Left kidney (tissue), 2 donors: ENCODE measurements around the gene PDZD4. TPM values are rescaled to one million over a fixed set of nuclear protein-coding genes. Genes with fewer than 3 reads are reported as not detected.
"Not testable (repeated sequence)": the region's sequence is repeated elsewhere in the genome, so short reads cannot be mapped to it uniquely, and the experiment has no call there.

ENCODE experiments used
- DNase-seq: peaks from one replicate; pipeline ENCODE4 v3.0.0-alpha.2; 2013
- polyA plus RNA-seq: library from polyadenylated mRNA; unstranded; fragments of 120-200 nt; gene quantifications from one replicate; pipeline ENCODE4 v1.2.1, GENCODE V29; 2013; ENCODE audit not compliant: insufficient read length

The PDZD4 gene
- polyA plus RNA-seq, 1 donor = 8.5 TPM

- no peak for DNase-seq
These were observed 14.3 kb upstream of the PDZD4 start for GRCh38 chrX:153844509-153845082.

GRCh38 chrX:153836921-153837320 is 6.6 kb upstream of the PDZD4 start:
- DNase-seq = no peak

DNA sequence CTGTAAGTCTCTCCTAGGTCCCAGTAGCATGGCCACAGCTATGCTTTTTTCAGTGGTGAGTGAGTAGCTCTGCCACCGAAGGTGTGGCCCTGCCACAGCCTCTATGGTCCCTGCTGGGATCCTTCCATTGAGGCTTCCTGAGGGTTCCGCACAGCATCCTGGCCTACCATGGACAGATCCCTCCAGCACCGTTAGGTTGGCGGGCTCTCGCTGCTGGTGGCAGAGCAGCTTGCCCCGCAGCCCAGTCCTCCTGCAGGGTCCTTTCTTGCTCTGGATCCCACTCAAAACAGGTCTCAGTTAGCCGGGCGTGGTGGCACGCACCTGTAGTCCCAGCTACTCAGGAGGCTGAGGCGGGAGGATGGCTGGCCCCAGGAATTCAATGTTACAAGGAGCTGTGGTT is 2.4 kb upstream of the PDZD4 start:
- DNase-seq = no peak

- no peak for DNase-seq
These were observed 1.2 kb upstream of the PDZD4 start for GRCh38 chrX:153831429-153832150.

DNA sequence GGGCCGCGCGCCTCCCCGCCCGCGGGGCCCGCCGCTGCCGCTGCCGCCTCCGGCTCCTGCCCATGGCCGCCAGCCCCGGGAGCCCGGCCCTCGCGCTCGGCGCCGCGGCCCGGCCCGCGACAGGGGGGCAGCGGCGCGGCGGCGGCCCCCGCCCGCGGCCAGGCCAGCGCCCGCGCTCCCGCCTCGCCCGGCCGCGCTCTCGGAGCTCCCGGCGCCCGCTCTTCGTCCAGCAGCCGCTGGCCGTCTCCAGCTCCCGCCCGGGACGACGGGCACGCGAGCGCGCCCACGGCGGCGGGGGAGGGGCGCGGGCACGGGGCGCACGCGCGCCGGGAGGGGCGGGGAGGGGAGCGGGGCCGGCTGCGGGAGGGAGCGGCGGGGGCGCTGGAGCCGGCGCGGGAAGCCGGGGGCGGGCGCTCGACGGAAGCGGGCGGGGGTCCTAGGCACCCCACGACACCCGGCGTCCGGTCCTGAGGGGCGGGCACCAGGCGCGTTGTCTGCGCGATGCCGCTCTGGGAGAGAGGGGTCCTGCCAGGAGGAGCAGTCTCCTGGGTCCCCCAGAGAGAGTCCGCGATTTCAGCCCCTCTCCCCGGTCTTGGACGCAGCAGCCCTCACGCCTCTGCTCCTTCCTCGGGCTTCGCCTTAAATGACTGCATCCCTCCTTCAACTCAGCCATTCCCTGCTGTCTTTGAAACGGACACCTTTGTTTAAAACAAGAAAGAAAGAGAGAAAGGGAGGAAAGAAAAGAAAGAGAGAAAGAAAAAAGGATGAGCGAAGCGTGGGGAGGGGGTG is 490 bp upstream of the PDZD4 start:
- no peak for DNase-seq

- DNase-seq = no peak
These were observed 870 bp downstream of the PDZD4 start for GRCh38 chrX:153829549-153829798.

GRCh38 chrX:153828723-153829548 is 1.4 kb downstream of the PDZD4 start:
- no peak for DNase-seq

DNA sequence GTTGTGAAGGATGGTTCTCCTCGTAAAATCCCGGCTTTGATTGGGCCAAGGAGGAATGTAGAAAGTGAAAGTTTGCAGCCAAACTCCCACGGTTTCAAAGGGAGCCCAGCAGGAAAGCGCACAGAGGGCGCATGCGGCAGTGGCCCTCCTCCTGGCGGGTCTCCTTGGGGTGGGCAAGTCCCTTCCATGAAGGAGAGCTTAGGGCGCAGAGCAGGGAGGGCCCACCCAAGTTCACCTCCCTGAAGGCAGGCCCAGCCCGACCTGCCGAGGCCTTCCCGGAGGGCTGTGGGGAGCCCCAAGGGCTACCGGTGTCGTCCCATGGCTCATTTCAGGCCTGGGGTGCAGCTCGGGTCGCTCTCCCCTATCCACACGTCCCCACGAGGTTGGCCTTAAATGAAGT is 2.0 kb downstream of the PDZD4 start:
- DNase-seq = no peak

DNA sequence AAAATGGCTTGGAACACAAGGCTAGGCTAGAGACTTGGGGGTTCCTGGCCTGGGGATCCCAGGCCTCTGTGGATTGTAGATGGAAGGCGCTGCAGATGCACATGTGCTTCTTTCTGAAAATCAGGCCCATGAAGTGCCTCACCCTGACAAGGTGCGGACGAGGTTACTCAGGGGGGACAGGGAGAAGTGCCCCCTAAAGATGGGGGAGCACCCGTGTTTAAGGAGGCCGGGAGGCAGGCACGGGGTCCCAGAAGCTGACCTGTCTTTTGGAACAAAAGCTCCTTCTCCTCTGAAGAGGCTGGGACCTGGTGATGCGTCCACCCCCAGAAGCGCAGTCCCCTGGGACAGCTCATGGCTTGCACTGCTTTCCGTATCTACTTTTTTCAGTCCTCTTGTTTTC is 2.4 kb downstream of the PDZD4 start:
- DNase-seq = no peak

- DNase-seq = no peak
These were observed 3.3 kb downstream of the PDZD4 start for GRCh38 chrX:153827016-153827415.

- no peak for DNase-seq
These were observed 5.3 kb downstream of the PDZD4 start for GRCh38 chrX:153825042-153825441.

DNA sequence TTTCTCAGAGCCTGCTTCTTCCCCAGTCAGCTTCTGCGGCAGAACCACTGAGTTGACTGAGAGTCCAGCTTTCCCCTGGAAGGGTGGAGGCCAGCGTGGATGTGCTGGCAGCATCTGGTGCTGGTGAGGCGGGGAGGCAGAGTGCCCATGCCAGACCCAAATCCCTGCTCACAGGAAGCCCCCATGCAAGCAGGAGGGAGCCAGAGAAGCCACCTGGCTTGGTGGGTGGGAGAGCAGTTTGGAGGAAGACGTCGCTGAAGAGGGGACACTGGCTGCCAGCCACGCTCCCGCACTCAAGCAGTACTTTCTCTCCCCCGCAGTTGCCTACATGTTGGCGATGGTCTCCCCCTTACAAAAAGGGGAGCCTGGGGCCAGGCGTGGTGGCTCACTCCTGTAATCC is 6.0 kb downstream of the PDZD4 start:
- no peak for DNase-seq

DNA sequence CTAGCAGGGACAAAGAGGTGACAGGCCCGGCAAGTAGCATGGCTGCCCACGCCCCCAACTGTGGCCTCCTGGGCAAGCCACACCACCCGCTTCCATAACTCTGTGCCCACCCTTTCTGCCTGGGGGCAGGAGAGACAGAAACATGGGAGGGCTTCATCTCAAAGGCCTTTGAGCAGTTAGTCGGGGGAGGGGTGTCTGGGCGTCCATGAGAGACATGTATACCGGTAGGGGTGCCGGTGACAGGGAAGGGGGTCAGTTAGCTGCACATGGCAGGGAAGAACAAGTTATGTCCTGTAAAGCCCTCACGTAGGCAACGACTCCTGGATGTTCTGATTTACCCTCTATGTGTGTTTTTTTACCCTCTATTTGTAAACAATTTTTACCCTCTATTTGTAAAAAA is 9.3 kb downstream of the PDZD4 start:
- DNase-seq = no peak

DNA sequence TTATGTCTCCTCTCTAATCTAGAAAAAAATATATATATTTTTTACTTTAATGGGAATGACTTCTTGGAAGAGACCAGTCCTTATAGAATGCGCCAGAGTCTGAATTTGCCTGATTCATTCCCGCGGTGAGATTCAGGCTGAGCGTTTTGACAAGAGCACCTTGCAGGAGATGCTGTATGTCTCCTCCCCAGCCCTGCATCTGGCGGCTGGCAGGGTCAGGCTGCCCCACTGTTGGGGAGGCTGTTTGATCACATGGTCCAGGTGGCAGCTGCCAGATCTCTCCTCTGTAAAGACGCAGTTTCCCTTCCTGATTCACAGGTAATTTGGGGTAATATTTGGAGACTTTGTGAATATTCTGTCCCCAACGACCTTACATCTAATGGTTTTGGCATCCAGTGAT is 9.7 kb downstream of the PDZD4 start:
- no peak for DNase-seq

DNA sequence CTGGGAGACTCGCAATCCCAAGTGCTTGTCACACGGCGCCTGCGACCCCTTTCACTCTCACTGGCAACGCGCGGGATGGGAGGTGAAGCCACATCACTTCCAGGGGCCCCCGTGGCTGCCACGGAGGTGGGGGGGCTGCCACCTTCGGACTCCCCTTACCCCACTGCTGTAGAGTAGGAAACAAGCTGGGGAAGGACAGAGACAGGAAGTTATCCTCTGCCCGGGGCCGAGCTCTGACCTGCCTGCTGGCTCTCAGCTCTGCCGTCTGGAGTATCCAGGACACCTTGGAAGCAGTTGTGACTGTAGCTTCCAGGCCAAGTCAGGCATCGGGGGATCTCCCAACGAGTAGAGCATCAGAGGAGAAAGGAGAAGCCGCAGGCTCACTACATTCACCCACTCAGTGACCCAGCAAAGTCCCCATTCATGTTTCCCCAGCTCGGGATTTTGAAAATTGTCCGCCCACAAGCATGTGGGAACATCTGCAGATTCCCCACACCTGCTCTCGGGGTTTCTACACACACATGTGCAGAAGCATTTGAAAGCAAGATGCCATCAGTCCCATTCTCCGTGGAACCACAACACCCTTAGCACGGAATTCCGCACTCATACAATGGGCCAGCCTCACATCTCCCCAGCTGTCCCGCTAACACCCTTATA is 10.8 kb downstream of the PDZD4 start:
- DNase-seq = no peak

GRCh38 chrX:153818571-153819383 is 11.6 kb downstream of the PDZD4 start:
- DNase-seq = no peak

- DNase-seq = not testable (repeated sequence)
These were observed 12.3 kb downstream of the PDZD4 start for GRCh38 chrX:153818064-153818463.

- DNase-seq = no peak
These were observed 13.3 kb downstream of the PDZD4 start for GRCh38 chrX:153816831-153817690.

DNA sequence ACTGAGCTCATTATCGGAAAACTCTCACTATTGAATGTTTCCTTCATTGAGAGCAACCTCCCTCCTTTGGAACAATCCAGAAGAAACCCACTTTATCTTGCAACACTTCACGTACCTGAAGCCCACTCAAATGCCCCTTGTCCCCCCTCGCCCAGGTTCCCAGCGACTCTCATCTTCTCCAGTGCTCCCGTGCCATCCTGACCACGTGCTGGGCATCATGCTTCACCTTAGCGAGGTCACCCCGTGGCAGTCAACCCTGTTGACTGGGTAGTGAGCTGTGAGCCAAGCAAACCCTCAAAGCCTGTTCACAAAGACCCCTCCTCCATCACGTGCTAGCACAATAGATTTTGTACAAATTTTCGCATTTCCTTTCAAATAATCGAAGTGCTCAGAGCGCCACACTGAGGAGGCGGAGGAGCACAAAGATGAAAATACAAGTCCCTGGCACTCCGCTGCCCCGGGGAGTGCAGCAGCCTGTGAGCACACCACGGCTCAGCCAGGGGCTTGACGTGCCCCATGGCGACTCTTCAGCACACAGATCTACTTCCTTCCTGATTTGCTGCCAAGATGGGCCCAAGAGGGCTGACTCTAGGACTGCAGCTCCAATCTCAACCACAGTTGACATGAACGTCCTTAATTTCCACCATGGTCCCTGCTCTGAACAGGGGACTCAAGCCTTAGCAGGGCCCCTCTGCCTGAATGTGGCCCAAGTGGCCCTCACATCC is 15.6 kb downstream of the PDZD4 start:
- DNase-seq = no peak

- no peak for DNase-seq
These were observed 17.2 kb downstream of the PDZD4 start for GRCh38 chrX:153813161-153813560.
